ENCODE data around the gene DHX34. TPM values are rescaled to one million over a fixed set of nuclear protein-coding genes. Genes with fewer than 3 reads are reported as not detected.

The DHX34 gene
- total RNA-seq, 1 experiment from 2014 or later, result 38.2 TPM

GRCh38 chr19:47421844-47422395, 72.8 kb downstream of the DHX34 start:
- no peak overlapping the region for H3K4ac ChIP-seq (ENCODE audit: low read depth, low read length)
- no peak overlapping the region for H4K5ac ChIP-seq (ENCODE audit: insufficient read length, low read depth, low read length)
- no peaks in the 10 kb centered on the region for H3K9me3 ChIP-seq (ENCODE audit: control insufficient read depth, low read depth, low read length)
- H4K8ac ChIP-seq (replicated peaks; ENCODE audit: insufficient read length, low read depth, low read length), result no peak overlapping the region
- Mint-ChIP-seq H3K4me1 (peaks cover 48 to 60% of the 10 kb centered on the region in 2 experiments), H3K27me3 (ENCODE audit: low read depth) (peaks cover 82% of the 10 kb centered on the region), H3K9me3 (no peaks in the 10 kb centered on the region), H3K4me3 (peak overlapping the region; percentile 41 to 84), H3K27ac (no peak overlapping the region), H3K36me3 (ENCODE audit: insufficient read depth in 1 of 3, low read depth in 3 of 3) (peaks cover 0 to 1% (median under 1%) of the 10 kb centered on the region in 3 experiments; a peak in 4 of 7 replicates)
- no peak overlapping the region for H4K91ac ChIP-seq (ENCODE audit: insufficient read length, low read depth, low read length)
- H2BK12ac ChIP-seq (ENCODE audit: insufficient read length, low read depth, low read length), result no peak overlapping the region
- H3K23ac ChIP-seq (ENCODE audit: insufficient read length, low read depth, low read length), result no peak overlapping the region
- no peaks in the 10 kb centered on the region for H3K79me2 ChIP-seq (ENCODE audit: insufficient read depth, low read length)
- no peak overlapping the region for H3K9ac ChIP-seq (ENCODE audit: extremely low read depth, insufficient read length, low read length)
- H2BK5ac ChIP-seq (ENCODE audit: insufficient read length, low read length), result no peak overlapping the region
- peak overlapping the region; percentile 59 for H3K4me2 ChIP-seq (ENCODE audit: insufficient read depth, insufficient read length, low read length)
- H4K20me1 ChIP-seq (ENCODE audit: control insufficient read depth, insufficient read depth, insufficient read length), result no peaks in the 10 kb centered on the region
- H3T11ph ChIP-seq (ENCODE audit: low read length), result no peak overlapping the region
- no peaks in the 10 kb centered on the region for H3K79me1 ChIP-seq (ENCODE audit: insufficient read depth, low read depth, low read length, poor library complexity, severe bottlenecking)
- peak; percentile 76 for DNase-seq
- no peak overlapping the region for H3K14ac ChIP-seq (ENCODE audit: insufficient read depth, low read length)
- no peak overlapping the region for H2BK20ac ChIP-seq (ENCODE audit: low read depth, low read length, poor library complexity, severe bottlenecking)
- peaks cover 26% of the 10 kb centered on the region for H3K23me2 ChIP-seq (ENCODE audit: insufficient read length, low read depth, low read length, poor library complexity, severe bottlenecking)
- no peak overlapping the region for H3K56ac ChIP-seq (ENCODE audit: insufficient read length, low read depth, low read length)
- WGBS (ENCODE audit: extremely low coverage, insufficient read length, low lambda C conversion rate), result no CpG with 5 or more reads among the region's 31 CpGs
- H3K27me3 ChIP-seq (ENCODE audit: insufficient read depth, low read length), result peaks cover 34% of the 10 kb centered on the region; the same call in 1 of the 2 replicates
- no peak overlapping the region for H2BK15ac ChIP-seq (ENCODE audit: low read depth, low read length)
- no peak overlapping the region for H3K18ac ChIP-seq (ENCODE audit: insufficient read length, low read depth, low read length)
- H3K4me1 ChIP-seq (ENCODE audit: insufficient read depth, low read length), result peaks cover 5% of the 10 kb centered on the region; the same call in 1 of the 2 replicates
- H2AK5ac ChIP-seq (ENCODE audit: insufficient read length, low read length), result no peak overlapping the region
- no peak overlapping the region for H3K27ac ChIP-seq (ENCODE audit: insufficient read length, low read depth, low read length)
- TF ChIP-seq CTCF (conservative IDR thresholded peaks at IDR 0.05), result no peak
- H2BK120ac ChIP-seq (ENCODE audit: low read depth, low read length, poor library complexity, severe bottlenecking), result no peak overlapping the region
- H2AFZ ChIP-seq (ENCODE audit: low read length), result no peak overlapping the region
